GM12864 (cell line): ENCODE results near the gene GP1BA.
A peak's percentile ranks its signal among the peaks of the same experiment; 100 is the strongest.

Experiments used
- DNase-seq: peaks from one replicate; pipeline ENCODE4 v3.0.0-alpha.2; 2011; ENCODE audit warnings: low read depth
- H3K4me3 ChIP-seq: 2 replicates; pipeline ENCODE4 v1.5.1; 2011; ENCODE audit warnings: mild to moderate bottlenecking, low read depth, low read length, control low read depth
- TF ChIP-seq, protein P1 (sequence below): IDR thresholded peaks from 2 replicates; pipeline ENCODE4 v1.5.1; 2011; ENCODE audit warnings: low read depth, mild to moderate bottlenecking, moderate library complexity, low read length, control low read depth, inconsistent platforms; ENCODE audit errors: missing control alignments

The GP1BA gene

GRCh38 chr17:4934173-4934979 lies 2.3 kb downstream of the GP1BA start:
- no peak for DNase-seq
- TF ChIP-seq, protein P1, sequence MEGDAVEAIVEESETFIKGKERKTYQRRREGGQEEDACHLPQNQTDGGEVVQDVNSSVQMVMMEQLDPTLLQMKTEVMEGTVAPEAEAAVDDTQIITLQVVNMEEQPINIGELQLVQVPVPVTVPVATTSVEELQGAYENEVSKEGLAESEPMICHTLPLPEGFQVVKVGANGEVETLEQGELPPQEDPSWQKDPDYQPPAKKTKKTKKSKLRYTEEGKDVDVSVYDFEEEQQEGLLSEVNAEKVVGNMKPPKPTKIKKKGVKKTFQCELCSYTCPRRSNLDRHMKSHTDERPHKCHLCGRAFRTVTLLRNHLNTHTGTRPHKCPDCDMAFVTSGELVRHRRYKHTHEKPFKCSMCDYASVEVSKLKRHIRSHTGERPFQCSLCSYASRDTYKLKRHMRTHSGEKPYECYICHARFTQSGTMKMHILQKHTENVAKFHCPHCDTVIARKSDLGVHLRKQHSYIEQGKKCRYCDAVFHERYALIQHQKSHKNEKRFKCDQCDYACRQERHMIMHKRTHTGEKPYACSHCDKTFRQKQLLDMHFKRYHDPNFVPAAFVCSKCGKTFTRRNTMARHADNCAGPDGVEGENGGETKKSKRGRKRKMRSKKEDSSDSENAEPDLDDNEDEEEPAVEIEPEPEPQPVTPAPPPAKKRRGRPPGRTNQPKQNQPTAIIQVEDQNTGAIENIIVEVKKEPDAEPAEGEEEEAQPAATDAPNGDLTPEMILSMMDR: peak; percentile 14

DNA sequence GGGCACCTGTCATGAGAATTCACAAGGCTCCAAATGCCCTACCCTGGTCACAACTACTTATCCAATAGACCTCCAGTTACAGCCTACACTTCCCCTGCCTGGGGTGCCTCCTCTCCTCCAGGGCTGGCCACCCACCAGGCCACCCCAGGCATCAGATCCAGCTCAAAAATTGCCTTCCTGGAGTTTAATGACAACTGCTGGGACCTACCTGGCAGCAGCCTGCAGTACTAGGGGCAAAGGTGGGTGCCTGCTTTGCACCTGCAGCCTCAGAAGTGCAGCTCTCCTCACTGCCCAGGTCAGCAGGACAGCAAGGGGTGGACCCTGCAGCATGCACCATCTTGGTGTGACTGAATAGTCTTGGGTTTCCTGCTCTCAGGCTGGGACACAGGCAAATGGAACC lies 3.6 kb downstream of the GP1BA start:
- TF ChIP-seq, protein P1: no peak
- DNase-seq: no peak
- H3K4me3 ChIP-seq: no peak overlapping the region

More at GRCh38 chr17:4934173-4934979, 2.3 kb downstream of the GP1BA start:
- no peak overlapping the region for H3K4me3 ChIP-seq

GRCh38 chr17:4936436-4936835 lies 4.4 kb downstream of the GP1BA start:
- DNase-seq: no peak
- no peak overlapping the region for H3K4me3 ChIP-seq
- TF ChIP-seq, protein P1: no peak

- H3K4me3 ChIP-seq: no peak overlapping the region
- TF ChIP-seq, protein P1: no peak
- DNase-seq: no peak
Observed at GRCh38 chr17:4937553-4937952, 5.5 kb downstream of the GP1BA start.

DNA sequence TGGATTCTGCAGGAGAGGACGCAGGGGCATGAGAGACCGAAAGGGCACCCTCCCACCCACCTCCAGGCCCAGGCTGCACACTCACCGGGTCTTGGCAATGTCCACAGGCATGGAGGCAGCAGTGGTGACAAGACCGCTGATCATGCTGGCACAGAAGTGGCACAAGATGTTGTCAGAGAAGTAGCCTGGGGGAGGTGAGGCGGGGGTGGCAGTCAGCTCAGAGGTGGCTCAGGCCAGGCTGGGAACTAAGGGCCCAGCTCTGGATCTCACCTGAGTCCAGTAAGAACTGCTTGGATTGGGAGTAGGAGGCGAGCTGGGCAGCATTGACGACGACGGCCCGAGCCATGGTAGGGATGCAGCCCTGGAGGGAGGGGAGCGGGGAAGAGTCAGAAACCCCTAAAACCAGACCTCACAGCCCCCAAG lies 6.0 kb downstream of the GP1BA start:
- no peak for DNase-seq
- H3K4me3 ChIP-seq: no peak overlapping the region
- TF ChIP-seq, protein P1: no peak

- peak overlapping the region; percentile 90 for H3K4me3 ChIP-seq
- no peak for DNase-seq
- TF ChIP-seq, protein P1: no peak
Observed at GRCh38 chr17:4938688-4939545, 6.8 kb downstream of the GP1BA start.
